Stimulated activated CD4-positive, alpha-beta T cell treated with anti-CD3 and anti-CD28 coated beads, Interleukin-1b, Interleukin-23, amount 100 ng/mL, for 24 hours (primary cell): Measurements from ENCODE around the gene PLA2G2E.
"Not testable (repeated sequence)": the region's sequence is repeated elsewhere in the genome, so short reads cannot be mapped to it uniquely, and the experiment has no call there.

Experiments used
- DNase-seq, 4 experiments: peaks; one replicate each; pipeline ENCODE4 v3.0.0-alpha.2; 2020; ENCODE audit warnings: low read depth in 4 of 4, low spot score in 1 of 4

The PLA2G2E gene

GRCh38 chr1:19932866-19933265 lies 9.4 kb upstream of the PLA2G2E start:
- DNase-seq = no peak

GRCh38 chr1:19927130-19927421 lies 3.7 kb upstream of the PLA2G2E start:
- DNase-seq = not testable (repeated sequence)

GRCh38 chr1:19926296-19927129 lies 3.1 kb upstream of the PLA2G2E start:
- DNase-seq = no peak

GRCh38 chr1:19925342-19926070 lies 2.1 kb upstream of the PLA2G2E start:
- DNase-seq = no peak

- no peak for DNase-seq
These were observed 533 bp upstream of the PLA2G2E start for GRCh38 chr1:19923953-19924346.

- no peak for DNase-seq
These were observed 1.3 kb downstream of the PLA2G2E start for GRCh38 chr1:19922015-19922688.

GRCh38 chr1:19921310-19921709 lies 2.1 kb downstream of the PLA2G2E start:
- DNase-seq = no peak

- no peak for DNase-seq
These were observed 3.2 kb downstream of the PLA2G2E start for GRCh38 chr1:19920132-19920710.

- DNase-seq = peak; percentile 72 to 81 (median 76)
These were observed 5.4 kb downstream of the PLA2G2E start for GRCh38 chr1:19918057-19918456.

- DNase-seq = no peak
These were observed 12.8 kb downstream of the PLA2G2E start for GRCh38 chr1:19910650-19911049.

GRCh38 chr1:19909971-19910370 lies 13.4 kb downstream of the PLA2G2E start:
- DNase-seq = no peak

GRCh38 chr1:19909392-19909791 lies 14.0 kb downstream of the PLA2G2E start:
- no peak for DNase-seq

GRCh38 chr1:19907456-19907855 lies 16.0 kb downstream of the PLA2G2E start:
- no peak for DNase-seq

- DNase-seq = no peak
These were observed 19.8 kb downstream of the PLA2G2E start for GRCh38 chr1:19903621-19904020.

- DNase-seq = no peak
These were observed 21.8 kb downstream of the PLA2G2E start for GRCh38 chr1:19901653-19902052.

GRCh38 chr1:19894218-19894617 lies 29.2 kb downstream of the PLA2G2E start:
- no peak for DNase-seq

- no peak for DNase-seq
These were observed 29.7 kb downstream of the PLA2G2E start for GRCh38 chr1:19893687-19894086.

GRCh38 chr1:19892628-19893168 lies 30.7 kb downstream of the PLA2G2E start:
- DNase-seq = no peak

- DNase-seq = no peak
These were observed 31.3 kb downstream of the PLA2G2E start for GRCh38 chr1:19892129-19892528.

- DNase-seq = no peak
These were observed 33.8 kb downstream of the PLA2G2E start for GRCh38 chr1:19889656-19890055.

- no peak for DNase-seq
These were observed 35.3 kb downstream of the PLA2G2E start for GRCh38 chr1:19888112-19888511.
